Measurements from ENCODE around the gene HIVEP3. TPM values are rescaled to one million over a fixed set of nuclear protein-coding genes. Genes with fewer than 3 reads are reported as not detected.
A peak's percentile ranks its signal among the peaks of the same experiment; 100 is the strongest.

The HIVEP3 gene
- total RNA-seq, 2 experiments from 2014 or later, result 18.6 to 20.4 TPM

- no peaks in the 10 kb centered on the region for H3K27me3 Mint-ChIP-seq
- DNase-seq (no peak), ATAC-seq (no peak)
- no peak for TF ChIP-seq CTCF (IDR thresholded peaks at IDR 0.05)
- POLR2A ChIA-PET, result interaction anchor here (1.4 to 4.5 kb wide), 3 partner anchors 8 to 66 kb away, joined by 3 to 40 read pairs (median 14); no protein-coding TSS in a partner anchor
- no peak overlapping the region for H3K27ac Mint-ChIP-seq
- intact Hi-C loops (cut with micrococcal nuclease), result loop anchor here (5.0 kb wide), 1 partner anchor 53 kb away; no protein-coding TSS in a partner anchor
- no peaks in the 10 kb centered on the region for H3K9me3 Mint-ChIP-seq
- CTCF ChIA-PET, result no interaction called here
- no peaks in the 10 kb centered on the region for H3K36me3 Mint-ChIP-seq (ENCODE audit: low read depth)
- peaks cover 80% of the 10 kb centered on the region for H3K4me1 Mint-ChIP-seq (ENCODE audit: low read depth)
- H3K4me3 Mint-ChIP-seq, result no peak overlapping the region
These were observed 244.2 kb downstream of the HIVEP3 start for GRCh38 chr1:41674522-41674921.

- H3K9me3 Mint-ChIP-seq, result no peaks in the 10 kb centered on the region
- POLR2A ChIA-PET, result interaction anchor here (1.0 to 4.5 kb wide), 6 partner anchors 8 to 119 kb away, joined by 3 to 40 read pairs (median 4); no protein-coding TSS in a partner anchor
- CTCF ChIA-PET, result interaction anchor here (0.9 to 2.2 kb wide), 6 partner anchors 8 to 99 kb away, joined by 3 to 6 read pairs (median 4); no protein-coding TSS in a partner anchor
- no peak for TF ChIP-seq CTCF (IDR thresholded peaks at IDR 0.05)
- ATAC-seq (peak; percentile 59), DNase-seq (peak; percentile 66)
- H3K36me3 Mint-ChIP-seq (ENCODE audit: low read depth), result no peaks in the 10 kb centered on the region
- H3K27ac Mint-ChIP-seq, result peak overlapping the region; percentile 83
- intact Hi-C loops (cut with micrococcal nuclease), result loop anchor here (5.0 kb wide), 1 partner anchor 53 kb away; no protein-coding TSS in a partner anchor
- H3K4me3 Mint-ChIP-seq, result peak overlapping the region; percentile 37
- peaks cover 81% of the 10 kb centered on the region for H3K4me1 Mint-ChIP-seq (ENCODE audit: low read depth)
- H3K27me3 Mint-ChIP-seq, result no peaks in the 10 kb centered on the region
These were observed 244.9 kb downstream of the HIVEP3 start for GRCh38 chr1:41673806-41674205.

GRCh38 chr1:41673378-41673777, 245.3 kb downstream of the HIVEP3 start:
- CTCF ChIA-PET, result interaction anchor here (0.8 to 2.2 kb wide), 8 partner anchors 8 to 99 kb away, joined by 3 to 6 read pairs (median 4); no protein-coding TSS in a partner anchor
- peak; percentile 75 for DNase-seq
- peaks cover 80% of the 10 kb centered on the region for H3K4me1 Mint-ChIP-seq (ENCODE audit: low read depth)

GRCh38 chr1:41672641-41673361, 245.9 kb downstream of the HIVEP3 start:
- ATAC-seq, result no peak
- CTCF ChIA-PET, result interaction anchor here (0.6 to 2.2 kb wide), 11 partner anchors 9 to 157 kb away, joined by 3 to 6 read pairs (median 4); no protein-coding TSS in a partner anchor
- peak overlapping the region; percentile 39 for H3K4me3 Mint-ChIP-seq
- DNase-seq, result no peak
- H3K27ac Mint-ChIP-seq, result peak overlapping the region; percentile 83
- TF ChIP-seq CTCF (IDR thresholded peaks at IDR 0.05), result no peak
- peaks cover 82% of the 10 kb centered on the region for H3K4me1 Mint-ChIP-seq (ENCODE audit: low read depth)
- no peaks in the 10 kb centered on the region for H3K27me3 Mint-ChIP-seq
- POLR2A ChIA-PET, result interaction anchor here (1.2 to 4.5 kb wide), 4 partner anchors 8 to 120 kb away, joined by 4 to 40 read pairs (median 9); no protein-coding TSS in a partner anchor
- intact Hi-C loops (cut with micrococcal nuclease), result loop anchor here (5.0 kb wide), 1 partner anchor 54 kb away; no protein-coding TSS in a partner anchor
- H3K9me3 Mint-ChIP-seq, result no peaks in the 10 kb centered on the region
- no peaks in the 10 kb centered on the region for H3K36me3 Mint-ChIP-seq (ENCODE audit: low read depth)

More at GRCh38 chr1:41673378-41673777, 245.3 kb downstream of the HIVEP3 start:
- ATAC-seq, result peak; percentile 65
- H3K4me3 Mint-ChIP-seq, result peak overlapping the region; percentile 37
- TF ChIP-seq CTCF (IDR thresholded peaks at IDR 0.05), result no peak
- H3K27ac Mint-ChIP-seq, result peak overlapping the region; percentile 83
- H3K36me3 Mint-ChIP-seq (ENCODE audit: low read depth), result no peaks in the 10 kb centered on the region
- H3K27me3 Mint-ChIP-seq, result no peaks in the 10 kb centered on the region
- POLR2A ChIA-PET, result interaction anchor here (1.0 to 4.5 kb wide), 6 partner anchors 9 to 119 kb away, joined by 3 to 40 read pairs (median 4); no protein-coding TSS in a partner anchor
- H3K9me3 Mint-ChIP-seq, result no peaks in the 10 kb centered on the region
- intact Hi-C loops (cut with micrococcal nuclease), result loop anchor here (5.0 kb wide), 1 partner anchor 54 kb away; no protein-coding TSS in a partner anchor
